HCT116 (cell line): Measurements from ENCODE around the gene SERPINB5. TPM values are rescaled to one million over a fixed set of nuclear protein-coding genes. Genes with fewer than 3 reads are reported as not detected.
A peak's percentile ranks its signal among the peaks of the same experiment; 100 is the strongest.

Source experiments
- ATAC-seq: fragments of 200-7000 bp; cut with Tn5 transposase; 2 replicates; pipeline ENCODE4 v1.9.1; 2020; ENCODE audit warnings: mild to moderate bottlenecking, moderate library complexity
- BruUV-seq: library from RNA; stranded (reverse); fragments of 400-500 nt; replicated peaks from 2 replicates; lab custom pipeline; 2021; lab: Mats Ljungman, UMichigan
- CTCF ChIA-PET: fragments of 300-600 bp; sonication (Branson Sonifier 250); formaldehyde crosslinking; loops from one replicate; lab custom pipeline; 2021; ENCODE audit warnings: antibody characterized with exemption; lab: Charles Lee
- POLR2A ChIA-PET: fragments of 300-600, 350-600 bp; sonication (Branson Sonifier 250); formaldehyde crosslinking; loops from one replicate; lab custom pipeline; 2021; ENCODE audit warnings: antibody characterized with exemption; lab: Charles Lee
- RAD21 ChIA-PET, 2 experiments: fragments of 300-600 bp; sonication (Branson Sonifier 250); formaldehyde crosslinking; loops; one replicate each; lab custom pipeline; 2023; ENCODE audit warnings: low total read pairs in 2 of 2; ENCODE audit not compliant: uncharacterized antibody in 2 of 2, unreplicated experiment in 2 of 2, low non-redundant PET in 1 of 2; lab: Charles Lee
- DNase-seq: peaks from one replicate; pipeline ENCODE4 v3.0.0-alpha.2; 2010; ENCODE audit warnings: low read depth, low spot score
- H2AFZ ChIP-seq: fragments of 200-600 bp; shearing (Covaris generic), sonication (generic); 2 replicates; pipeline ENCODE4 v1.6.1; 2017; ENCODE audit warnings: low read depth, mixed run types, mixed read lengths, antibody characterized with exemption, low read length; ENCODE audit not compliant: poor library complexity, severe bottlenecking
- H3K27ac ChIP-seq: 2 replicates; pipeline ENCODE4 v1.5.1; 2012; ENCODE audit warnings: low read depth, low read length
- H3K27me3 ChIP-seq: fragments of 200-600 bp; sonication (generic); 2 replicates; pipeline ENCODE4 v1.6.1; 2016; ENCODE audit warnings: mixed run types, low read length, mixed read lengths; ENCODE audit not compliant: insufficient read depth
- H3K36me3 ChIP-seq, 2 experiments: fragments of 200-500 bp in 1 of 2; fragments of 200-600 bp in 1 of 2; sonication (Bioruptor generic) in 1 of 2; sonication (generic) in 1 of 2; 2 replicates each; pipeline versions ENCODE4 v1.5.1 to v1.6.1; 2014 to 2016; ENCODE audit warnings: low read length in 2 of 2, inconsistent platforms in 1 of 2, mixed read lengths in 1 of 2, mixed run types in 1 of 2; ENCODE audit not compliant: insufficient read depth in 2 of 2, control insufficient read depth in 1 of 2
- H3K4me1 ChIP-seq, 2 experiments: fragments of 200-600 bp in 1 of 2; sonication (generic) in 1 of 2; 2 replicates each; pipeline versions ENCODE4 v1.5.1 to v1.6.1; 2012 to 2017; ENCODE audit warnings: low read length in 2 of 2, inconsistent platforms in 1 of 2, mild to moderate bottlenecking in 1 of 2, mixed read lengths in 1 of 2, mixed run types in 1 of 2, moderate library complexity in 1 of 2; ENCODE audit not compliant: insufficient read depth in 2 of 2, control insufficient read depth in 1 of 2
- H3K4me2 ChIP-seq: fragments of 200-600 bp; sonication (generic); 2 replicates; pipeline ENCODE4 v1.6.1; 2017; ENCODE audit warnings: mixed run types, low read length, mixed read lengths
- H3K4me3 ChIP-seq, 2 experiments: fragments of 200-600 bp in 1 of 2; sonication (generic) in 1 of 2; replicated peaks in 1 of 2; 2 replicates each; pipeline ENCODE4 v1.5.1; 2011 to 2016; ENCODE audit warnings: low read length in 2 of 2, control low read depth in 1 of 2, low read depth in 1 of 2, mild to moderate bottlenecking in 1 of 2, mixed read lengths in 1 of 2, mixed run types in 1 of 2
- H3K79me2 ChIP-seq: fragments of 200-600 bp; sonication (generic); 2 replicates; pipeline ENCODE4 v1.6.1; 2017; ENCODE audit warnings: mild to moderate bottlenecking, mixed run types, low read length, moderate library complexity, mixed read lengths; ENCODE audit not compliant: insufficient read depth
- H3K9ac ChIP-seq: fragments of 200-600 bp; sonication (generic); 2 replicates; pipeline ENCODE4 v1.6.1; 2016; ENCODE audit warnings: low read length, mixed read lengths
- H3K9me2 ChIP-seq: fragments of 200-600 bp; sonication (generic), shearing (Covaris generic); 2 replicates; pipeline ENCODE4 v1.6.1; 2017; ENCODE audit warnings: mixed run types, mild to moderate bottlenecking, moderate library complexity; ENCODE audit not compliant: insufficient read depth
- H3K9me3 ChIP-seq, 2 experiments: fragments of 200-500 bp in 1 of 2; fragments of 200-600 bp in 1 of 2; sonication (Bioruptor generic) in 1 of 2; sonication (generic) in 1 of 2; 2 replicates each; pipeline ENCODE4 v1.6.1; 2014 to 2017; ENCODE audit warnings: low read length in 2 of 2, mixed read lengths in 2 of 2, inconsistent platforms in 1 of 2, low read depth in 1 of 2, mild to moderate bottlenecking in 1 of 2, mixed run types in 1 of 2, moderate library complexity in 1 of 2; ENCODE audit not compliant: control insufficient read depth in 1 of 2, insufficient read depth in 1 of 2
- H4K20me1 ChIP-seq: fragments of 200-600 bp; sonication (generic), shearing (Covaris generic); 2 replicates; pipeline ENCODE4 v1.6.1; 2017; ENCODE audit warnings: mixed run types, mild to moderate bottlenecking, moderate library complexity; ENCODE audit not compliant: insufficient read depth
- EGR1 ChIP-seq: IDR thresholded peaks from 2 replicates; pipeline ENCODE4 v1.6.1; 2012; ENCODE audit warnings: low read depth
- EZH2 ChIP-seq: fragments of 200-600 bp; sonication (generic); IDR thresholded peaks from 2 replicates; pipeline ENCODE4 v1.6.1; 2017; ENCODE audit warnings: antibody characterized with exemption, mixed run types
- JUND ChIP-seq: IDR thresholded peaks from 2 replicates; pipeline ENCODE4 v1.6.1; 2012
- POLR2A ChIP-seq: IDR thresholded peaks from 2 replicates; pipeline ENCODE4 v1.7.0; 2011; ENCODE audit warnings: borderline replicate concordance; ENCODE audit not compliant: insufficient read depth, insufficient read length; ENCODE audit errors: extremely low read depth
- RAD21 ChIP-seq: IDR thresholded peaks from 2 replicates; pipeline ENCODE4 v1.6.1; 2012; ENCODE audit warnings: low read depth, mild to moderate bottlenecking
- SIN3A ChIP-seq: IDR thresholded peaks from 2 replicates; pipeline ENCODE4 v1.6.1; 2012; ENCODE audit warnings: low read depth
- SP1 ChIP-seq: IDR thresholded peaks from 2 replicates; pipeline ENCODE4 v1.6.1; 2012; ENCODE audit warnings: low read depth
- SRF ChIP-seq: IDR thresholded peaks from 2 replicates; pipeline ENCODE4 v1.6.1; 2012; ENCODE audit warnings: low read depth
- TCF7L2 ChIP-seq: IDR thresholded peaks from 2 replicates; pipeline ENCODE4 v1.7.0; 2011; ENCODE audit warnings: borderline replicate concordance, inconsistent platforms; ENCODE audit not compliant: insufficient read depth, insufficient read length; ENCODE audit errors: extremely low read depth
- YY1 ChIP-seq: IDR thresholded peaks from 2 replicates; pipeline ENCODE4 v1.6.1; 2011; ENCODE audit warnings: low read length, low read depth, moderate library complexity, mild to moderate bottlenecking; ENCODE audit not compliant: insufficient replicate concordance; ENCODE audit errors: extremely low read depth
- ZNF274 ChIP-seq: fragments of 200-500 bp; sonication (Bioruptor generic); IDR thresholded peaks from 2 replicates; pipeline ENCODE4 v1.6.1; 2014; ENCODE audit warnings: mild to moderate bottlenecking, low read depth, low read length, inconsistent platforms
- intact Hi-C: fragments of 100-400 bp; cut with micrococcal nuclease; formaldehyde crosslinking; loops from 2 replicates; pipeline ENCODE4 v1.10.0; 2022
- total RNA-seq: library from RNA; stranded (reverse); gene quantifications from one replicate; pipeline ENCODE4 v1.2.1, GENCODE V29; 2021; ENCODE audit not compliant: unreplicated experiment

SERPINB5 gene
- total RNA-seq, 1 experiment from 2014 or later: 19.5 TPM

GRCh38 chr18:63445037-63445436 lies 31.7 kb upstream of the SERPINB5 start:
- Histone ChIP-seq H3K79me2 (no peaks in the 10 kb centered on the region), H3K4me2 (no peak overlapping the region), H2AFZ (no peak overlapping the region), H3K36me3 (no peaks in the 10 kb centered on the region), H3K9me3 (no peaks in the 10 kb centered on the region), H3K9me2 (no peaks in the 10 kb centered on the region), H3K9ac (no peak overlapping the region), H3K27me3 (no peaks in the 10 kb centered on the region), H4K20me1 (no peaks in the 10 kb centered on the region), H3K4me1 (no peaks in the 10 kb centered on the region), H3K4me3 (no peak overlapping the region), H3K27ac (no peak overlapping the region)
- TF ChIP-seq RAD21: no peak
- TF ChIP-seq EZH2: no peak
- no peak for TF ChIP-seq JUND
- TF ChIP-seq SP1: no peak
- TF ChIP-seq SIN3A: no peak
- TF ChIP-seq SRF: no peak
- no peak for TF ChIP-seq ZNF274
- no peak for TF ChIP-seq EGR1
- TF ChIP-seq POLR2A: no peak
- TF ChIP-seq YY1: no peak
- ChIA-PET CTCF (no interaction called here), POLR2A (interaction anchor here (0.7 kb wide), 1 partner anchor 34 kb away, joined by 3 read pairs; no protein-coding TSS in a partner anchor), RAD21 (no interaction called here)
- ATAC-seq (no peak), DNase-seq (no peak)
- intact Hi-C loops: no loop called here
- no TSS peak for BruUV-seq

DNA sequence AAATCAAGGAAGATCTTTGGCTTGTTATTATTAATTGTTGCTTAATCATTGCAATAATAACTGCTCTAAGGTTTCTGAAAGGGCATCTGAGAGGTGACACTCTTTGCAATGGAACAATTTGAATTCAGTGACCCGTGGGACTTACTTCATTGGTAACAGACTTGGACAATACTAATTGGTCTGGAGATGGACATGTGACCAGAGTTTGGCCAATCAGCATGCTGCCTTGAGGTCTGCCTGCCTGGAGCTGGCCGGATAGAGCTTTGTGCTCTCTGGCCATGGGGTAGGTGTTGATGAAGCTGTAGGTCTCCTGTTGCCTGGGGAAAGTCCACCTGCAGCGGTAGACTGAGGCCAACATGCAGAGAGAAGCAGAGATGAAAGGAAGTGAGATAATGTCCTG lies 30.5 kb upstream of the SERPINB5 start:
- H3K36me3 ChIP-seq: no peaks in the 10 kb centered on the region
- no TSS peak for BruUV-seq
- no peaks in the 10 kb centered on the region for H3K9me2 ChIP-seq
- ATAC-seq: peak; percentile 47; the same call in 1 of the 2 replicates
- no peak overlapping the region for H3K27ac ChIP-seq
- POLR2A ChIA-PET: no interaction called here
- no peaks in the 10 kb centered on the region for H3K9me3 ChIP-seq
- CTCF ChIA-PET: no interaction called here
- H3K4me1 ChIP-seq: no peaks in the 10 kb centered on the region
- H3K4me2 ChIP-seq: no peak overlapping the region
- intact Hi-C loops: no loop called here
- RAD21 ChIA-PET: no interaction called here
- H3K9ac ChIP-seq: no peak overlapping the region
- no peak for TF ChIP-seq RAD21
- TF ChIP-seq TCF7L2: no peak
- H4K20me1 ChIP-seq: no peaks in the 10 kb centered on the region
- no peaks in the 10 kb centered on the region for H3K79me2 ChIP-seq
- no peak overlapping the region for H2AFZ ChIP-seq
- H3K27me3 ChIP-seq: no peaks in the 10 kb centered on the region
- H3K4me3 ChIP-seq: no peak overlapping the region
- no peak for DNase-seq
